ENCODE measurements around the gene IL1R2. TPM values are rescaled to one million over a fixed set of nuclear protein-coding genes. Genes with fewer than 3 reads are reported as not detected.

IL1R2 gene
- total and polyA plus RNA-seq, 2 of the 8 experiments (the other 6 are each of a cell fraction or from before 2014, with no cell fraction given): 0.06 TPM; not detected in 1

DNA sequence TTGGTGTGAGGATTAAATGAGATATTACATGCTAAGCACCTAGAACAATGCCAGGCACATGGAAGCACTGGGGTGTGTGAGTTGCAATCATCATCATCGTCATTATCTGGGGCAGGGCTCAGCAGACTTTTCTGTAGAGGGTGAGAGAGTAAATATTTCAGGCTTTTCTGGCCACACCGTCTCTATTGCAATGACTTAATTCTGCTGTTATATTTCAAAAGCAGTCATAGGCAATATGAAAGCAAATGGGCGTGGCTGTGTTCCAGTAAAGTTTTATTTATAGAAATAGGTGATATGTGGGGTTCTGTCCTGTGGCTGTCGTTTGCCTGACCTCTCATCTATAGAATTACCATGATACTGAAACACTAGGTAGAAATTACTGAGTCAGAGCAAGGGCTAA, 60.6 kb downstream of the IL1R2 start:
- Histone ChIP-seq H3K4me1 (replicated peaks in 1 of 4; ENCODE audit: control insufficient read depth in 3 of 4, insufficient read depth in 4 of 4, low read length in 3 of 4) (no peaks in the 10 kb centered on the region), H4K8ac (ENCODE audit: extremely low read depth, insufficient read depth, low read length) (no peak overlapping the region), H3K4me3 (ENCODE audit: extremely low read depth in 1 of 4, insufficient read depth in 2 of 4, low read depth in 3 of 4, low read length in 4 of 4) (no peak overlapping the region), H3K36me3 (ENCODE audit: control insufficient read depth in 2 of 4, insufficient read depth in 4 of 4, low read length in 3 of 4) (no peaks in the 10 kb centered on the region), H2BK5ac (ENCODE audit: low read depth, low read length) (no peak overlapping the region), H3K79me2 (ENCODE audit: control insufficient read depth in 1 of 2, insufficient read depth in 2 of 2, low read length in 2 of 2) (no peaks in the 10 kb centered on the region), H3K4ac (replicated peaks; ENCODE audit: insufficient read length, low read depth, low read length) (no peak overlapping the region), H3K23ac (ENCODE audit: insufficient read length) (no peak overlapping the region), H4K5ac (ENCODE audit: insufficient read length, low read depth, low read length) (no peak overlapping the region), H3K14ac (ENCODE audit: insufficient read length) (no peak overlapping the region), H4K91ac (replicated peaks; ENCODE audit: insufficient read length, low read length) (no peak overlapping the region), H3K27me3 (replicated peaks in 1 of 4; ENCODE audit: control insufficient read depth in 3 of 4, extremely low read depth in 1 of 4, insufficient read depth in 3 of 4, low read length in 3 of 4) (no peaks in the 10 kb centered on the region), H3K27ac (ENCODE audit: low read depth, low read length) (no peak overlapping the region), H3K4me2 (ENCODE audit: insufficient read depth in 1 of 2, low read depth in 2 of 2, low read length in 2 of 2) (no peak overlapping the region), H2AFZ (ENCODE audit: low read length) (no peak overlapping the region), H2BK15ac (ENCODE audit: low read length) (no peak overlapping the region), H2BK12ac (ENCODE audit: low read depth, low read length) (no peak overlapping the region), H3K18ac (ENCODE audit: extremely low read depth, low read length) (no peak overlapping the region), H2AK5ac (ENCODE audit: low read depth, low read length) (no peak overlapping the region), H2BK120ac (replicated peaks; ENCODE audit: low read depth, low read length) (no peak overlapping the region), H2BK20ac (ENCODE audit: low read length) (no peak overlapping the region), H3K79me1 (ENCODE audit: low read depth, low read length) (no peaks in the 10 kb centered on the region), H4K20me1 (replicated peaks in 1 of 2; ENCODE audit: control insufficient read depth in 1 of 2, insufficient read depth in 2 of 2, low read length in 2 of 2) (no peaks in the 10 kb centered on the region), H3K56ac (replicated peaks; ENCODE audit: insufficient read length, low read depth, low read length) (no peak overlapping the region), H3K9ac (replicated peaks in 1 of 4; ENCODE audit: extremely low read depth in 1 of 4, low read depth in 3 of 4, low read length in 3 of 4) (no peak overlapping the region), H3K9me3 (ENCODE audit: insufficient read depth in 2 of 2, low read depth in 1 of 2, low read length in 1 of 2) (no peaks in the 10 kb centered on the region), H3K23me2 (ENCODE audit: low read depth, low read length) (no peaks in the 10 kb centered on the region)
- FAIRE-seq (no peak), DNase-seq (ENCODE audit: low read depth in 1 of 2, low spot score in 2 of 2) (no peak)
- ChIA-PET POLR2A (ENCODE audit: partially characterized antibody) (no interaction called here), CTCF (ENCODE audit: partially characterized antibody) (no interaction called here)
- WGBS, 2 experiments (ENCODE audit: extremely low coverage in 1 of 2, insufficient coverage in 1 of 2, insufficient read length in 1 of 2, insufficient replicate concordance in 2 of 2, low coverage in 1 of 2, low lambda C conversion rate in 2 of 2, missing lambda C conversion rate in 1 of 2): 87% methylated on average over 4 of the region's 4 CpGs; no CpG with 5 or more reads in 1 of the 2 experiments
- no peak for TF ChIP-seq POU5F1 (IDR thresholded peaks at IDR 0.05; ENCODE audit: low read depth, low read length)
- no peak for TF ChIP-seq TAF1 (IDR thresholded peaks at IDR 0.05; ENCODE audit: low read depth, low read length)
- no peak for TF ChIP-seq RXRA (IDR thresholded peaks at IDR 0.05; ENCODE audit: insufficient read depth, low read depth, low read length)
- no peak for TF ChIP-seq NANOG (IDR thresholded peaks at IDR 0.05; ENCODE audit: insufficient read depth, low read depth, low read length, poor library complexity, severe bottlenecking)
- no peak for TF ChIP-seq HDAC6 (IDR thresholded peaks at IDR 0.05; ENCODE audit: low read depth, low read length)
- TF ChIP-seq, protein P1, sequence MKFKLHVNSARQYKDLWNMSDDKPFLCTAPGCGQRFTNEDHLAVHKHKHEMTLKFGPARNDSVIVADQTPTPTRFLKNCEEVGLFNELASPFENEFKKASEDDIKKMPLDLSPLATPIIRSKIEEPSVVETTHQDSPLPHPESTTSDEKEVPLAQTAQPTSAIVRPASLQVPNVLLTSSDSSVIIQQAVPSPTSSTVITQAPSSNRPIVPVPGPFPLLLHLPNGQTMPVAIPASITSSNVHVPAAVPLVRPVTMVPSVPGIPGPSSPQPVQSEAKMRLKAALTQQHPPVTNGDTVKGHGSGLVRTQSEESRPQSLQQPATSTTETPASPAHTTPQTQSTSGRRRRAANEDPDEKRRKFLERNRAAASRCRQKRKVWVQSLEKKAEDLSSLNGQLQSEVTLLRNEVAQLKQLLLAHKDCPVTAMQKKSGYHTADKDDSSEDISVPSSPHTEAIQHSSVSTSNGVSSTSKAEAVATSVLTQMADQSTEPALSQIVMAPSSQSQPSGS (IDR thresholded peaks at IDR 0.05; ENCODE audit: low read length): no peak
- no peak for TF ChIP-seq JUN (IDR thresholded peaks at IDR 0.05; ENCODE audit: low read depth, low read length)
- TF ChIP-seq, protein P2, sequence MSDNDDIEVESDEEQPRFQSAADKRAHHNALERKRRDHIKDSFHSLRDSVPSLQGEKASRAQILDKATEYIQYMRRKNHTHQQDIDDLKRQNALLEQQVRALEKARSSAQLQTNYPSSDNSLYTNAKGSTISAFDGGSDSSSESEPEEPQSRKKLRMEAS (IDR thresholded peaks at IDR 0.05): no peak
- TF ChIP-seq NRF1 (IDR thresholded peaks at IDR 0.05; ENCODE audit: low read depth, low read length): no peak
- TF ChIP-seq SUZ12 (IDR thresholded peaks at IDR 0.05; ENCODE audit: low read length): no peak
- TF ChIP-seq CHD1 (IDR thresholded peaks at IDR 0.05; ENCODE audit: low read depth, low read length): no peak
- TF ChIP-seq YY1 (IDR thresholded peaks at IDR 0.05; ENCODE audit: low read depth, low read length): no peak
- no peak for TF ChIP-seq RAD21 (IDR thresholded peaks at IDR 0.05 in 1 of 2, conservative IDR thresholded peaks at IDR 0.05 in 1 of 2; ENCODE audit: low read depth in 2 of 2, low read length in 2 of 2)
